Liver (tissue), 2 donors: ENCODE measurements around the gene GSTA1.

ENCODE experiments used
- CTCF ChIP-seq: fragments of 150-350 bp; IDR thresholded peaks from 2 replicates; pipeline ENCODE4 v1.5.1; 2017; ENCODE audit warnings: improper control_type of control experiment, low read depth, low read length; ENCODE audit not compliant: missing input control
- MAX ChIP-seq: IDR thresholded peaks from 2 replicates; pipeline ENCODE4 v1.6.1; 2016; ENCODE audit warnings: antibody characterized with exemption
- TF ChIP-seq, protein P1 (sequence below): IDR thresholded peaks from 2 replicates; pipeline ENCODE4 v1.6.1; 2016; ENCODE audit warnings: antibody characterized with exemption, mild to moderate bottlenecking
- donor health status: healthy.

GRCh38 chr6:52843605-52844004 lies 40.0 kb upstream of the GSTA1 start:
- TF ChIP-seq CTCF (no peak), MAX (no peak)
- TF ChIP-seq, protein P1, sequence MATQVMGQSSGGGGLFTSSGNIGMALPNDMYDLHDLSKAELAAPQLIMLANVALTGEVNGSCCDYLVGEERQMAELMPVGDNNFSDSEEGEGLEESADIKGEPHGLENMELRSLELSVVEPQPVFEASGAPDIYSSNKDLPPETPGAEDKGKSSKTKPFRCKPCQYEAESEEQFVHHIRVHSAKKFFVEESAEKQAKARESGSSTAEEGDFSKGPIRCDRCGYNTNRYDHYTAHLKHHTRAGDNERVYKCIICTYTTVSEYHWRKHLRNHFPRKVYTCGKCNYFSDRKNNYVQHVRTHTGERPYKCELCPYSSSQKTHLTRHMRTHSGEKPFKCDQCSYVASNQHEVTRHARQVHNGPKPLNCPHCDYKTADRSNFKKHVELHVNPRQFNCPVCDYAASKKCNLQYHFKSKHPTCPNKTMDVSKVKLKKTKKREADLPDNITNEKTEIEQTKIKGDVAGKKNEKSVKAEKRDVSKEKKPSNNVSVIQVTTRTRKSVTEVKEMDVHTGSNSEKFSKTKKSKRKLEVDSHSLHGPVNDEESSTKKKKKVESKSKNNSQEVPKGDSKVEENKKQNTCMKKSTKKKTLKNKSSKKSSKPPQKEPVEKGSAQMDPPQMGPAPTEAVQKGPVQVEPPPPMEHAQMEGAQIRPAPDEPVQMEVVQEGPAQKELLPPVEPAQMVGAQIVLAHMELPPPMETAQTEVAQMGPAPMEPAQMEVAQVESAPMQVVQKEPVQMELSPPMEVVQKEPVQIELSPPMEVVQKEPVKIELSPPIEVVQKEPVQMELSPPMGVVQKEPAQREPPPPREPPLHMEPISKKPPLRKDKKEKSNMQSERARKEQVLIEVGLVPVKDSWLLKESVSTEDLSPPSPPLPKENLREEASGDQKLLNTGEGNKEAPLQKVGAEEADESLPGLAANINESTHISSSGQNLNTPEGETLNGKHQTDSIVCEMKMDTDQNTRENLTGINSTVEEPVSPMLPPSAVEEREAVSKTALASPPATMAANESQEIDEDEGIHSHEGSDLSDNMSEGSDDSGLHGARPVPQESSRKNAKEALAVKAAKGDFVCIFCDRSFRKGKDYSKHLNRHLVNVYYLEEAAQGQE = no peak
